Measurements from ENCODE around the gene FCAMR.

FCAMR gene

DNA sequence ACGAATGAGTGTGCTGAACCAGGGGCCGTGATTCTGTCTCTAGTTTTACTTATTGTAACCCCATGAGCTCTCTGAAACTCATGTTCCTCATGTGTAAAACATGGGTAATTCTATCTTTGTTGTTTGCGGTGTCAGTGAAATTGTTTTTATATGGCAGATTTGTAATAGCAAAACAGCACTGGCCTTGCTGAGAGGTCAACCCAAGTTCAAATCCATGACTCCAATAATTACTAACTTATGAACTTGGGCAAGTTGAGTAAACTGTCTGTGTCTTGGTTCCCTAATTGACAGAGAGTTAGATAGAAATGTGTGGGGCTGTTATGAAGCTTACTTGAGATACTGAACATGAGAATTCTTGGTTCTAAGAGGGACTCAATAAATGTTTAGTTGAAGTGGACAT, 44.5 kb upstream of the FCAMR start:
- no peak overlapping the region for H3K4me3 ChIP-seq (ENCODE audit: low read depth, low read length)
- no peak for TF ChIP-seq CTCF (IDR thresholded peaks at IDR 0.05; ENCODE audit: low read depth, low read length)

GRCh38 chr1:207013321-207014085, 43.2 kb upstream of the FCAMR start:
- TF ChIP-seq CTCF (IDR thresholded peaks at IDR 0.05; ENCODE audit: low read depth, low read length), result no peak
- no peak overlapping the region for H3K4me3 ChIP-seq (ENCODE audit: low read depth, low read length)

- H3K4me3 ChIP-seq (ENCODE audit: low read depth, low read length), result no peak overlapping the region
- TF ChIP-seq CTCF (IDR thresholded peaks at IDR 0.05; ENCODE audit: low read depth, low read length), result no peak
Measured at GRCh38 chr1:207010726-207011125, 40.5 kb upstream of the FCAMR start.

DNA sequence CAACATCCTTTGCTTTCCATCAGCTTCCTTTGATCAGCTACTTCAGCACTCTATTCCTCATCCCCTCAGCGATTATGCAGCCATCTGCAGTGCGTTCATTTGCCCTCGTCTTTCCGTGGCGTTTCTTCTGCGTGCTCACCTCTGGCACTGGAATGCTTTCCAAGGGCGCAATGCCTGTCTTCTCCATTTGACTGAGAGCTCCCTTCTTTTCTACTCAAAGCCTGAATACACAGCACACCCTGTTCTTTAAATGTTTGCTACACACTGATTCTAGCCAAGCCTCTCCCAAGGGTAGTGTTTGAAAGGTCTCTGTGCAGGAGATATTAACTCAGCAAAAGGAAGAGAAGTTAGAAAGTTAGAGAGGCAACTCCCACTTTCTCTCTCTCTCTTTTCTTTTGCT, 39.7 kb upstream of the FCAMR start:
- H3K4me3 ChIP-seq (ENCODE audit: low read depth, low read length), result no peak overlapping the region
- TF ChIP-seq CTCF (IDR thresholded peaks at IDR 0.05; ENCODE audit: low read depth, low read length), result no peak

DNA sequence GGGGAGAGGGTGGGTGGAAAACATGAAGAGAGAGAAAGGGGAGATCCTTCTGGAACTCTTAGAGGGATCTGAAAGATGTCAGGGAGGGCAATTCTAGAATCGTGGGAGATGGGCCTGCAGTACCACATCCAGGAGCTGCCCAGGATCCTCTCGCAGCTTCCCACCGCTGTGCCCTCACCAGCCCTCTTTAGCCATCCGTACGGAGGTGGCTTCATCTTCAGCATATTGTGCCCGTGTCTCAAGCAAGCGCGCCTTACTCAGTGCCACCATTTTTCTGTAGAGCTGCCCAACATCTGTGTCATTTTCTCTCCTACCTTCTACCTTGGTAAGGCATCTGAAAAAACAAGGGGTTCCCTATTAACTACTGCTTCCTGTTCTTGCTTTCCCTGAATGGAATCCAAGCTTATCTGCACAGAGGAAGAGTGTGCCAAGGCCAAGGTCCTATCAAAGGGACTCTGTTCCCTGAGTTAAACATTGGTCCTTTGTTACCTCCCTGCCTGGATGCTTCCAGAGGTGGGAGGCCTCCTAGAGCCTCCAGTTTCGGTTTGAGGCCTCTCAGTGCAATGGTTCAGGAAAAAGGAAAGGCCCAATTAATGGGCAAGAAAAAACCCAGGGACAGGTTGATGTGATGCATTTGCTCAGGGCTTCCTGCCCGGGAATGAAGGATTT, 39.1 kb upstream of the FCAMR start:
- TF ChIP-seq CTCF (IDR thresholded peaks at IDR 0.05; ENCODE audit: low read depth, low read length), result no peak
- H3K4me3 ChIP-seq (ENCODE audit: low read depth, low read length), result no peak overlapping the region

GRCh38 chr1:207007352-207008033, 37.2 kb upstream of the FCAMR start:
- no peak for TF ChIP-seq CTCF (IDR thresholded peaks at IDR 0.05; ENCODE audit: low read depth, low read length)
- H3K4me3 ChIP-seq (ENCODE audit: low read depth, low read length), result no peak overlapping the region

DNA sequence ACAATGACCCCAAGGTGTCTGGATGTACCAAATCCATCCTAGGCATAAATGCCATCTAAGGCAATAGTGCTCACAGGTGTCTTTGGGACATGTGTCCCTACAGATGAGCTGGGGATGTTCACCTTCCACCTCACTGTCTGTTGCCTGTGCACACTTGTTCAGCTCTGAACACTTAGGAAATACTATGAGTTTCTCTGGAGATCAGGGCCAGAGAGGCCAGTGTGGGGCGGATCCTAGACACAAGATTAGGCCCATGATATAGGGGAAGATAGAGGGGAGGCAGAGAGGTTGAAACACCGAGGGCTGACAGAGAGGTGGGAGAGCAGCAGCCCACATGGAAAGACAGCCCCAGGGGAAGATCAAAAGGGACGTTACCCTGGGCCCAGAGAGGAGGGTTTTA, 36.7 kb upstream of the FCAMR start:
- no peak overlapping the region for H3K4me3 ChIP-seq (ENCODE audit: low read depth, low read length)
- TF ChIP-seq CTCF (IDR thresholded peaks at IDR 0.05; ENCODE audit: low read depth, low read length), result no peak

Data from WI38 (cell line).